ENCODE data around the gene ISCA2. TPM values are rescaled to one million over a fixed set of nuclear protein-coding genes. Genes with fewer than 3 reads are reported as not detected.

ISCA2 gene
- total RNA-seq, 1 donor from 2014 or later: 41.6 TPM

- TF ChIP-seq CTCF (conservative IDR thresholded peaks at IDR 0.05; ENCODE audit: low read depth, low read length): no peak
- no peak overlapping the region for H3K4me3 ChIP-seq (ENCODE audit: low read depth, low read length)
- DNase-seq (ENCODE audit: low read depth): no peak
These were observed 24.2 kb downstream of the ISCA2 start for GRCh38 chr14:74517731-74518130.

- H3K4me3 ChIP-seq (ENCODE audit: low read depth, low read length): no peak overlapping the region
- DNase-seq (ENCODE audit: low read depth): no peak
- TF ChIP-seq CTCF (conservative IDR thresholded peaks at IDR 0.05; ENCODE audit: low read depth, low read length): no peak
These were observed 24.7 kb downstream of the ISCA2 start for GRCh38 chr14:74518221-74518620.

- no peak for TF ChIP-seq CTCF (conservative IDR thresholded peaks at IDR 0.05; ENCODE audit: low read depth, low read length)
- no peak for DNase-seq (ENCODE audit: low read depth)
- no peak overlapping the region for H3K4me3 ChIP-seq (ENCODE audit: low read depth, low read length)
These were observed 25.9 kb downstream of the ISCA2 start for GRCh38 chr14:74519316-74520074.

- no peak for TF ChIP-seq CTCF (conservative IDR thresholded peaks at IDR 0.05; ENCODE audit: low read depth, low read length)
- no peak for DNase-seq (ENCODE audit: low read depth)
- no peak overlapping the region for H3K4me3 ChIP-seq (ENCODE audit: low read depth, low read length)
These were observed 28.2 kb downstream of the ISCA2 start for GRCh38 chr14:74521756-74522155.

GRCh38 chr14:74522740-74523139 lies 29.2 kb downstream of the ISCA2 start:
- no peak for DNase-seq (ENCODE audit: low read depth)
- no peak overlapping the region for H3K4me3 ChIP-seq (ENCODE audit: low read depth, low read length)
- TF ChIP-seq CTCF (conservative IDR thresholded peaks at IDR 0.05; ENCODE audit: low read depth, low read length): no peak

- H3K4me3 ChIP-seq (ENCODE audit: low read depth, low read length): no peak overlapping the region
- no peak for DNase-seq (ENCODE audit: low read depth)
- TF ChIP-seq CTCF (conservative IDR thresholded peaks at IDR 0.05; ENCODE audit: low read depth, low read length): no peak
These were observed 30.7 kb downstream of the ISCA2 start for GRCh38 chr14:74524076-74524811.
